Body of pancreas (tissue), 4 donors: ENCODE results near the gene CDR2L. TPM values are rescaled to one million over a fixed set of nuclear protein-coding genes. Genes with fewer than 3 reads are reported as not detected.

Experiments
- ATAC-seq: fragments of 150-250 bp; one replicate; pipeline ENCODE4 v1.9.1; 2016
- DNase-seq, 4 donors: peaks; one replicate each; pipeline ENCODE4 v3.0.0-alpha.2; 2019
- H3K27ac ChIP-seq, 4 donors: fragments of 200-600 bp; sonication (generic); 1 replicate in 3 of 4; 2 replicates in 1 of 4; pipeline versions ENCODE4 v1.5.1 to v1.6.1; 2016 to 2019; ENCODE audit warnings: mild to moderate bottlenecking in 1 of 4, mixed read lengths in 1 of 4, moderate library complexity in 1 of 4
- H3K27me3 ChIP-seq, 2 donors: fragments of 200-600 bp; sonication (generic); one replicate each; pipeline ENCODE4 v1.6.0; 2016; ENCODE audit warnings: mild to moderate bottlenecking in 1 of 2
- H3K36me3 ChIP-seq, 2 donors: fragments of 200-600 bp; sonication (generic); replicated peaks in 1 of 2; 2 replicates each; pipeline ENCODE4 v1.5.1; 2016; ENCODE audit warnings: low read depth in 2 of 2; ENCODE audit not compliant: insufficient read depth in 1 of 2
- H3K4me1 ChIP-seq: fragments of 200-600 bp; sonication (generic); one replicate; pipeline ENCODE4 v1.6.0; 2016
- H3K4me3 ChIP-seq, 2 donors: fragments of 200-600 bp; sonication (generic); 1 replicate in 1 of 2; 2 replicates in 1 of 2; pipeline ENCODE4 v1.5.1; 2016 to 2019
- H3K9me3 ChIP-seq, 3 donors: fragments of 200-600 bp; sonication (generic); 1 replicate in 2 of 3; 2 replicates in 1 of 3; pipeline ENCODE4 v1.5.1; 2016
- CTCF ChIP-seq, 7 experiments: fragments of 450-650 bp in 4 of 7; fragments of 200-600 bp in 3 of 7; sonication (generic) in 3 of 7; IDR thresholded peaks; one replicate each; pipeline ENCODE4 v1.5.1; 2016 to 2019; ENCODE audit warnings: antibody characterized with exemption in 7 of 7
- POLR2A ChIP-seq, 3 donors: fragments of 450-650 bp; IDR thresholded peaks; one replicate each; pipeline ENCODE4 v1.6.1; 2016; ENCODE audit warnings: antibody characterized with exemption in 3 of 3, mild to moderate bottlenecking in 2 of 3
- WGBS, 2 donors: methylation state at CpG; one replicate each; pipeline ENCODE4 v1.1.5; 2017; 5-methylcytosine and 5-hydroxymethylcytosine counted together
- intact Hi-C: fragments of 100-400 bp; cut with DNase I; formaldehyde crosslinking; loops from one replicate; pipeline ENCODE4 v1.15.1; 2023
- total RNA-seq, 2 donors: library from RNA; depleted of rRNA; stranded (reverse); fragments of >200 nt; gene quantifications; one replicate each; pipeline ENCODE4 v1.1.0, GENCODE V29; 2016

The CDR2L gene
- total RNA-seq, 2 donors from 2014 or later, result 11.9 to 18.5 TPM

DNA sequence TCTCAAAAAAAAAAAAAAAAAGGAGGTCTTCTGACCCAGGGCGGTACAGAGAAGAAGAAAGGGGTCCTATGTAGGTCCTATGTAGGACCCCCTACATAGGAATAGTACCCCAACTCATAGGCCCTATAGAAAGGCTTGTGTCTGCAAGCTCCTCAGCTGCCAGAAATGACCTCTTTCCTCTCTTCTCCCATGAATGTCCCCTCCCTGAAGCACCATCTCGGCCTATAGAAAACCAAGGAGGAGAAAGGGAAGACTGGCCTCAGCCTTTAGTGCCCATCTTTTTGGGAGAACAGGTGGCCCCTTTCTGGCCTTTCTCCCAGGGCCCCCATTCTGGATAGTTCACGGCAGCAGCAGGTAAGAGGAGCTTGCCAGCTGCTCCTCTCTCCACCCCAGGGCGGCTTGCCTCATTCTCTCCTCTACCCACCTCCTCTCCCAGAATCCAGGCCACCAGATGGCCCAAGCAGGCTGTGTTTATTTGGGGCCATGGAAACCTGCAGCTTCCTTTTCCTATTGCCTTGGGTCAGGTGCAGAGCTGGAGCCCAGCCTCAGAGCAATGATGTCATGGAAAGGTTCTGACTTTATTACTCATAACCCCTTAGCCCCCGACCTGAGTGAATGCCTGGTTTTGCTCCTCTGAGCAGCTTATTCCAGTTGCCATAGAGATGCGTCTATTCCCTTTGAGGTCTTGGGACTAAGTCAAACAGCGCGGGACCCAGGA, 23.4 kb downstream of the CDR2L start:
- TF ChIP-seq CTCF (IDR thresholded peaks at IDR 0.05), result no peak
- no peak for TF ChIP-seq POLR2A (IDR thresholded peaks at IDR 0.05)
- H3K27me3 ChIP-seq, result no peaks in the 10 kb centered on the region
- H3K36me3 ChIP-seq, result no peaks in the 10 kb centered on the region
- no peaks in the 10 kb centered on the region for H3K9me3 ChIP-seq
- ATAC-seq (peak; percentile 31), DNase-seq (peak; percentile 40 to 65 (median 59))
- H3K4me1 ChIP-seq, result peaks cover 26% of the 10 kb centered on the region
- H3K27ac ChIP-seq, result peak overlapping the region in 3 of 4 donors; percentile 77 to 92 (median 91)
- intact Hi-C loops, result loop anchor here (5.0 kb wide), 1 partner anchor 49 kb away; no protein-coding TSS in a partner anchor
- 64 to 67% methylated on average over 8 of the region's 8 CpGs for WGBS, 2 donors
- H3K4me3 ChIP-seq, result no peak overlapping the region

- peak overlapping the region; percentile 77 to 92 (median 92) for H3K27ac ChIP-seq
- ATAC-seq (peak; percentile 81), DNase-seq (peak; percentile 65 to 82 (median 76))
- H3K4me3 ChIP-seq, result no peak overlapping the region
- H3K9me3 ChIP-seq, result no peaks in the 10 kb centered on the region
- H3K27me3 ChIP-seq, result no peaks in the 10 kb centered on the region
- no peak for TF ChIP-seq POLR2A (IDR thresholded peaks at IDR 0.05)
- TF ChIP-seq CTCF (IDR thresholded peaks at IDR 0.05), result no peak
- no peaks in the 10 kb centered on the region for H3K36me3 ChIP-seq
- 32 to 38% methylated on average over 13 of the region's 13 CpGs for WGBS, 2 donors
- H3K4me1 ChIP-seq, result peaks cover 26% of the 10 kb centered on the region
- intact Hi-C loops, result loop anchor here (5.0 kb wide), 1 partner anchor 49 kb away; no protein-coding TSS in a partner anchor
Observed at GRCh38 chr17:75011401-75012095, 24.1 kb downstream of the CDR2L start.

GRCh38 chr17:75012096-75012345, 24.6 kb downstream of the CDR2L start:
- H3K27ac ChIP-seq, result peak overlapping the region; percentile 77 to 92 (median 92)
- DNase-seq, result no peak
- 4 to 8% methylated on average over 5 of the region's 5 CpGs for WGBS, 2 donors
- H3K4me1 ChIP-seq, result peaks cover 26% of the 10 kb centered on the region
- H3K4me3 ChIP-seq, result peak overlapping the region; percentile 45 to 88
- no peaks in the 10 kb centered on the region for H3K36me3 ChIP-seq
- ATAC-seq, result no peak
- H3K27me3 ChIP-seq, result no peaks in the 10 kb centered on the region
- no peaks in the 10 kb centered on the region for H3K9me3 ChIP-seq
- intact Hi-C loops, result loop anchor here (5.0 kb wide), 1 partner anchor 50 kb away; no protein-coding TSS in a partner anchor
- TF ChIP-seq CTCF (IDR thresholded peaks at IDR 0.05), result no peak
- TF ChIP-seq POLR2A (IDR thresholded peaks at IDR 0.05), result no peak

- WGBS, 2 donors, result 1 to 2% methylated on average over 11 to 61 of the region's 63 CpGs
- ATAC-seq, result peak; percentile 90
- Histone ChIP-seq H3K27ac (peak within 1 kb of the TSS; percentile 77 to 92 (median 92)), H3K36me3 (no peaks in the 10 kb centered on the region), H3K27me3 (no peaks in the 10 kb centered on the region), H3K4me1 (peaks cover 26% of the 10 kb centered on the region), H3K9me3 (no peaks in the 10 kb centered on the region), H3K4me3 (peak within 1 kb of the TSS; percentile 45 to 88)
- DNase-seq, result peak; percentile 80 to 85 (median 82)
- intact Hi-C loops, result loop anchor here (5.0 kb wide), 1 partner anchor 50 kb away; no protein-coding TSS in a partner anchor
- peak; percentile 46 to 80 (median 73) for TF ChIP-seq CTCF (IDR thresholded peaks at IDR 0.05)
- TF ChIP-seq POLR2A (IDR thresholded peaks at IDR 0.05), result peak; percentile 38 to 74 (median 68)
Observed at GRCh38 chr17:75012346-75013091, 25.1 kb downstream of the CDR2L start, which contains the start of gene MRPL58. TSS of gene MRPL58 (plus strand) at chr17:75012670. CDS start at chr17:75012687, 17 bp downstream.
